UCSD-AML1 (cell line): ENCODE data around the gene TYW1B.
"Not testable (repeated sequence)": the region's sequence is repeated elsewhere in the genome, so short reads cannot be mapped to it uniquely, and the experiment has no call there.

ENCODE experiments used
- DNase-seq: peaks from one replicate; lab custom pipeline; 2025; ENCODE audit not compliant: unreplicated experiment; lab: John Stamatoyannopoulos, UW

TYW1B gene

DNA sequence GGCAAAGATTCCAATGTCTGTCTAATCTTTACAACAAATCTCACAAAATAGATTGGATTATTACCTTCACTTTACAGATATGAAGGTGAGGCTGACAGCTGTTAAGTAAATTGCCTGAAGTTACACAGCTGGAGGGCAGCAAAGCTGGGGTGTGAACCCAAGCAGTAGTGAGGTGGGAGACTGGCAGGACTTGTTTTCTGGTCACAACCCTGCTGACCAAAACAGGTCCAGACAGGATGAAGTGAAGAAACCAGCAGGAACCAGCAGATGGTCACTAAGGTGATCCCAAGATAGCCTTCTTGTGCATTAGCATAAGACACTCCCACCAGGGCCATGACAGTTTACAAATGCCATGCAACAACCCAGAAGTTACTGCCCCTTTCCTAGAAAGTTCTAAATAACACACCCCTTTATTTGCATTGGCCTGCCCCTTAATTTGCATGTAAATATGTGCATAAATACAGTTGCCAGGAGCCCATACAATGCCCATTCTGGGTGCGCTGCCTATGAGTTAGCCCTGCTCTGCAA lies 195.2 kb downstream of the TYW1B start:
- DNase-seq: not testable (repeated sequence)

DNA sequence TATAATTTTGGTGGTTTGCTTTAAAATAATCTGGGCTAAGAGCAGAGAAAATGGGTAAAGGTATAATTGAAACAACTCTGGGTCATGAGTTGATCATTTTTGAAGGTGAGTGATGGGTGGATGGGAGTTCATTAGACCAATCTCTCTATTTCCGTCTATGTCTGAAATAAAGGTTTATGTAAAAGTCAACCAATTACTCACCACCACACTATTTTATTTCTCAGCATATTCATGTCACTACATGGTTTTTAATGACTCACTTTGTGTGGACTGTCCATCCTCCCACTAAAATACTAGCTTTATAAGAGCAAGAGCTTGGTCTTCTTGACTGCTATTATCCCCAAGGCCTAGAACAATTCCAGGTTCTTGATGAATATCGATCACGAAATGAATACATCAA lies 199.6 kb downstream of the TYW1B start:
- not testable (repeated sequence) for DNase-seq

DNA sequence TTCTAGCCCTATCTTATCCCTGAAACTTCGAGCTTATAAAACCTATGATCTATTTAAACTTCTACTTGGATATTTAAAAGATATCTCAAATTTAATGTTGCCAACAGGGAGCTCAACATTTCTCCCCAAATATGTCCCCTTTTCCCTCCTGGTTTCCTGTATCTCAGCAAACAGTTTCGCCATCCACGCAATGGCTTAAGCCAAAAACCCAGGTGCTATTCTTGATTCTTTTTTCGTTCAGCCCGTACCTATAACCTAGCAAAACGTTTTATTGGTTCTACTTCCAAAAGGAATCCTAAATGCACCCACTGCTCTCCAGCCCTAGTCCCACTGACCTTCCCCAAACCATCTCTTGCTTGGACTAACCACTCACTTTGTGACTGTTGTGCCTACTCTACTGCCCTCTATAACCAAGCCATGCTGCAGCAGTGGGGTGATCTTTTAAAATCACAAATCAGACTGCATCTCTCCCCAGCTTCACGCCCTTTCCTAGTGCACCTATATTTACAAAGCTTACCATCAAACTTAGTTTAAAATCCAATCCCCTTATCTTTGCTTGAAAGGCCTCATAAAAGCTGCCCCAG lies 201.5 kb downstream of the TYW1B start:
- not testable (repeated sequence) for DNase-seq

DNA sequence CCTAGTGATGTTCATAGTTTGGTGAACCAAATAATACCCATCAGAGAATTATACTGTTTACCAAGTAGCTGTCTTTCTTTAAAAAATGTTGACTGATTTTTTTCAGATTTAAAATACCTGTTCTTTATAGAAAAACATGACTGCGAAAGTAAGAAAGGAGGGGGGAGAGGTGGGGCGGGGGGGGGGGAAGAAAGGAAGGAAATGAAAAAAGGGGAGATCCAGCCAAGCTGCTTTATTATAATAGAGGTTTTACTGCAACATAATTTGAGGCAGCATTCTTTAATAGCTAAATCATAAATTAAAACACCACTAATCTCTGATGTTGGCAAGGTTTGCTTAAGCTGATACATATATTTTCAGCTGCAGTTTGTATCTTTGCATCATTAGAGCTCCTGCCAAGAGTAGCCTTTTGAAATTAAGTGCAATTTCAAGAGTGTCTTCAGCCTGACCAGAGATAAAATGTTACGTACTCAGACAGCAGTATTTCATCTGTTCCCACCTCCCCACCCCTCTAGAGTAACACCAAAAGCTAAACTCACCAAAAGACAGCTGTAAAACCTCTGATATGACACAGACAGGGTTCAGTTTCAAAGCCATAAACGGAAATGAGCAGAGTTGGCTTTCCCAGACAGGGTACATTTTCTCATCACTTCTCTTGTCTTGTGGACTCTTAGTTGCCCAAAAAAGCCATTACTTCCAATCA lies 202.1 kb downstream of the TYW1B start:
- DNase-seq: not testable (repeated sequence)

DNA sequence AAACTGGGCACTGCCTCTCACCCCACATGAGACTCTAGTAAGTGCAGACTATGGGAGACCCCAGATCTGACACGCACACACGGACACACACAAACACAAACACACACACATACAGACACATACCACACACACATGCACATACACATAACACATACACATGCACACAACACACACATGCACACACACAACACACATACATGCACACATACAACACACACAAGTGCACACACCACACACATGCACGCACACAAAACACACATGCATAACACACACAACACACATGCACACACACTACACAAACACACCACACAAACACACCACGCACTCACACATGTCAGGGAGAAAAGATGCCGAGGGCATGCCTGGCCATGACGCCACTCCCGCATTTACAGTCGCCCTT lies 205.5 kb downstream of the TYW1B start:
- DNase-seq: no peak

DNA sequence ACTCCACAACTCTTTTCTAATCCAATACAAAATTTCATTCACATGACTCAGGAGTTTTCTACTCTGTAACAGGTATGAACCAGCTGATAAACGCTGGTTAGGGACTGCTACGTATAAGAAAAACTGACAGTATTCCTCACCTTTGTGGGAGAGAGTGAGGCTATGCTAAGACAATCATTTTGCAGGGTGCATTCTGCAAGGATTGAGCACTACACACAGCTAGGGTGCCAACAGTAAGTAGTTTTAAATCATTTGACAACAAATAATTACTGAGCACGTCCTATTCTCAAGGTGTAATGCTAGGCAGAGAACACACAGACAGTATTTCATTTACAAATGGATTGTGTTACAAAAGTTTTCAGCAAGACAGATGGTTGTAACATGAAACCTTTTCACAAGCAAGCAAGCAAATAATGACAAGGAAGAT lies 206.2 kb downstream of the TYW1B start:
- DNase-seq: not testable (repeated sequence)

DNA sequence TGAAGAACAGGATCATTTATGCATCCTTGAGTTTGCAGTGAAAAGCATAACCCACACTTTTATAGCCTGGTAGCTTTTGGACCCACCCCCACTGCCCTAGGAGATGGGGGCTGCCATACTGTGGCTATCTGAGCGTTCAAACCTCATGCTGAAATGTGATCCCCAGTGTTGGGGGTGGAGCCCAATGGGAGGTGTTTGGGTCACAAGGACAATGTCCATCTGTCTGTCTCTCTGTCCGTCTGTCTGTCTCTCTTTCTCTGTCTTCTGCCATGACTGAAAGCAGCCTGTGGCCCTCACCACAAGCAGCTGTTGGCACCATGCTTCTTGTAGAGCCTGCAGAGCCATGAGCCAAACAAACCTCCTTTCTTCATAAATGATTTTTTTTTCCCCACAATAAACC lies 207.1 kb downstream of the TYW1B start:
- not testable (repeated sequence) for DNase-seq

DNA sequence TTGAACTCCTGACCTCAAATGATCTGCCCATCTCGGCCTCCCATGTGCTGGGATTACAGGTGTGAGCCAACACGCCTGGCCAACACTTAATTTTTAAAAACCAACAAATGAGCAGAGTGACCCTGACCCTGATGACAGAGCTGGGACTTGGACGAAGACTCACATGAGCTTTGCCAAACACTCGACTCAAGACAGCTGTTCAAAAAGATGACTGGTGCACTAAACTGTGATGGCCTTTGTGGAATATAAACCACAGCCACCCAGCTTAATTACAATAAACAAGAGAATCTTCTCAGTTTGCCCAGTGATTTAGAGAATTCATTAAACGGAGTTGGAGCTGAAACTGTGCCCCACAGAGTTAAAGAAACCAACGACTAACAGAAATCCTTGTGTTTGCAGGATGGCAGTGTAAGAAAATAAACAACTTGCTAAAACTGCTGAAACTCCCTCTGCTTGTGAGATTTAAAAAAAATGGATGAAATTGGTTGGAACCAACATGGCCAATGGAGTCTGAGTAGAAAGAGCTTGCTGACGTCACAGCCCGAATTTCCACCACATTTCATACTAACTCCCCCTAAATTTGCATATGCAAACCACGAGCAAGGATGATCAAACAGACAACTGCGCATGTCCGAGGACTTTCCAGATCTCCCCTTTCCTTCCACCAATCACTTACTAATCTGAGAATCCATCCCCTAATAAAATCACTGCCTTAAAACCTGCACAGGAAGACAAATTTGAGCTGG lies 209.4 kb downstream of the TYW1B start:
- not testable (repeated sequence) for DNase-seq

DNA sequence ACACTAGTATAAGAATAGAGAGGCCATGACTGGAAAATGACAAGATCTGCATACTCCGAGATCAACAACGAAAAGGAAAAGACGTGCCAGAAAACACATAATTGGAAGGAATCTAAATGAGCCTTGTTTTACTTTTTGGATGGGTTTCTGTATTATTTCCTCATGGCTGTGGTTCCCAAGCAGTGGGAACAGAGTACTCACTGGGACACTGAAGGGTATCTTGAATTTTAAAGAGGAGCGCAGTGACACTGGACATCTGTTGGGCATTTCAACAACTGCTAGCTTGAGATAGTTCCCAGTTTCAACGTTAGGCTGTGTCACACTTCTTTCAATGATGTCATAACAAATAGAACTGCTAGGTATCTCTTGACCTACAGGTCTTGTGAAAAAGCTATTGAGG lies 218.2 kb downstream of the TYW1B start:
- DNase-seq: not testable (repeated sequence)

DNA sequence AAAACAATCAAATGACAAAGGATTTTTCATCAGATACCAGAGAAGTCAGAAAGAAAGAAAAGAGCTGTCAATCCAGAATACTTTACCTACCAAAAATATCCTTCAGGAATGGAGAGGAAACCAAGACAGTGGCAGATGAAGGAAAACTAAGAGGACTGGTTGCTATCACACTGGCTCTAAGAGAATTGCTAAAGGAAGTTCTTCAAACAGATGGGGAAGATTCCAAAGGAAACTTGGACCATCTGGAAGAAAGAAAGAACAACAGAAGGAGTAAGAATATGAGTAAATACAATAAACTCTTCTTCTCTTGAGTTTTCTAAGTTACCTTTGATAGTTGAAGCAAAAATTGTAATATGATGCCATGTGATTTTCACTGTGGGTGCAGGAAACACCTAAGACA lies 220.0 kb downstream of the TYW1B start:
- not testable (repeated sequence) for DNase-seq

DNA sequence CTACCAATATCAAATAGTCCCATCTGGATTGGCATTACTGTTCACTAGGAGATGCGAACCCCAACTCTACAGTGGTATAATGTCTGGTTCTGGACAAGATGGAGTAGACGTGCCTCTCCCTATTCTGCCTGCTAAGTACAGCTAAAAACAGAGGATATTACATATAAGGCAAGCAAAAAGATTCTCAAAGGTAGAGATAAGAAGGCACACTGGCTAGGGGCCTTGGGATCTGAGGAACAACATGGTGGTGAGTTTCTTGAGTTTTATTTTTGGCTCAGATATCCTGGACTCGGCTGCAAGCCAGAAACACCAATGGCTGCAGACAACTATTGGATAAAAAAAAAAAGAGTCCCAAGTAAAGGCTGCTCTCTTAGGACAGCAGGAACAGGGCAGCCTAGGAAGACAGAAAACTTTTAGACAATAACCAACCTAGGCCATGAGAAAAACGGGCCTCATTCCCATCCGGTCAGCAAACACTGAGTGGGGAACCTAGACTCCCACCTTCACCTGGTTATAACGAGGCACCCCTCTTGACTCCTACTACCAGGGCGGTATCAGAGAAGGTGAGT lies 222.1 kb downstream of the TYW1B start:
- DNase-seq: not testable (repeated sequence)

DNA sequence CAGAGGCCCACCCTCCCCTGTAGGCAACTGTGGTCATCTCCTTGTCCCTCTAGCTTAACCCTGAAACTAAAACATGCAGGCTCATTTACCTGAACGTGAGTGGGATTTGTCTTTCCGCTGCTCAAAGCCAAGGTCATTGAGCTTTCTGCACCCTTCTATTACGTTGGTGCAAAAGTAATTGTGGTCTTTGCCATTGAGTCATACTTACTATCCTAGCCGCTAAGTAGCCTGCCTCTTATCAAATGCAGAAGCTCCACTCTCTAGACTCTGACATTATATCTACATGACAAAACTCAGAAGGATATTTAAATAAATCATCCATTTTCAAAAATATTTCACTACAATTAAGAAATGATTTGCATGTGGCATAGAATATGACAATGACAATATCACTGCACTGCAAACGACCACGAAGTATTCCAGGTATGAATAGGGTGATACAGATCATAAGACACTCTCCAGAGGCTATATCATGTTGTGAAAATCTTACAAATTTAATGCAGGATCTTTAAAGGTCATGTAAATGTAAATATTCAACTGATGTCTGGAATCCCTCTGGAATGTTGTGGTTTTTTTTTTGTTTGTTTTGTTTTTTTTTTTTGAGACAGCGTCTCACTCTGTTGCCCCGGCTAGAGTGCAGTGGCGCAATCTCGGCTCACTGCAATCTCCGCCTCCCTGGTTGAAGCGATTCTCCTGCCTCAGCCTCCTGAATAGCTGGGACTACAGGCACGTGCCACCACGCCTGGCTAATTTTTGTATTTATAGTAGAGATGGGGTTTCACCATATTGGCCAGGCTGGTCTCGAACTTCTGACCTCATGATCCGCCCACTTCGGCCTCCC lies 223.0 kb downstream of the TYW1B start:
- not testable (repeated sequence) for DNase-seq

DNA sequence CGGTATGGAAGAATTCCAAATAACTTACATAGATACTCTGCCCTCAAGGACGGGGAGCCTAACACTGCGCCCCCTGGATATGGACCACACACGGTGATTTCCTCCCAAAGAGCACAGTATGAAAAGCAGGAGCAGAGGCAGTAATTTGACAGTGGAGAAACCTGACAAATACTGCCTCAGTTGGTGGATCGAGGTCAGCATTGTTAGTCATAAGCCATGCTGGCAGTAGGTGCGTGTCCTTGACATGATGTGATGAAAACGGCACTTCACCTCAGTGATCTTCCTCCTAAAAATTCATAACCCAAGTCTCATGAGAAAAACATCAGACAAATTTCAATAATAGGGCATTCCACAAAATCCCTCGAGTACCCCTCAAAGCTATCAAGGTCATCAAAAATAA lies 224.5 kb downstream of the TYW1B start:
- DNase-seq: not testable (repeated sequence)

DNA sequence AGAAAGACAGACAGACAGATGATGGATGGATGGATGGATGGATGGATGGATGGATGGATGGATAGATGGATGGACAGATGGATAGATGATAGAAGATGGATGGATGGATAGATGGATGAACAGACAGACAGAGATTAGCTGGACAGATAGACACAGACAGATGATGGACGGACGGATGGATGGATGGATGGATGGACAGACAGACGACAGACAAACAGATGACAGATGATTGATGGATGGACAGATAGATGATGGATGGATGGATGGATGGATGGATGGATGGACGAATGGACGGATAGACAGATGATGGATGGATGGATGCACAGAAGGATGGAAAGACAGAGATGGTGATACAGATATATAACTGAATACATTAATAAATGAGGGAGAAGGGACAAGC lies 224.9 kb downstream of the TYW1B start:
- DNase-seq: no peak

DNA sequence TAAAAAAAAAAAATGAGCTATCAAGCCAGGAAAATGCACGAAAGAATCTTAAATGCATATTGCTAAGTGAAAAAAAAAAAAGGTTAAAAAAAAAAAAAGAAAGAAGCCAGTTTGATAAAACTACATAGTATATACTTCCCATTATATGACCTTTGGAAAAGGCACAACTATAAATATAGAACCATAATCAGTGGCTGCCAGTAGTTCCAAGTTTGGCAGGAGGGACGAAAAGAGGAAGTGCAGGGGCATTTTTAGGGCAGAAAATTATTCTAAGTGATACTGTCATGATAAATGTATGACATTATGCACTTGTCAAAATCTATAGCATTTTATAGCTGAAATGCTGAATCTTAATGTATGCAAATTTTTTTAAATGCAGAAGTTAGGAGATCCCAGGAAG lies 226.3 kb downstream of the TYW1B start:
- DNase-seq: not testable (repeated sequence)

DNA sequence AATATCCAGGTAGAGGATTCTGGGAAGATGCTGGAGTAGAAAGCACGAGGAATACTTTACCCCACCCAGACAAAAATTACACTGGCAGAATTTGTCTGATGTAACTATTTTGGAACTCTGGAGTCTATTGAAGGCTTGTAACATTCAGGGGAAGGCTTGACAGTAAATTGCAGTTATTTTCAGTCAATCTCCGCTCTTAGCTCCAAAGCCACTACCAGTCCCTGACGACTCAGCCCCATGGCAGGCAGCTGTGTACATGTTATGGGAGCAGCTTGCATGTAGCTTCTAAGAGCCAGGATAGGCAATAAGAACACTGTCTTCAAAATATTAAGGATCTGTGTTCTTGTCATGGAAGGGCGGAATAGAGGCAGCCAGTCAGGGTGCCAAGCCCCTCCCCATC lies 238.0 kb downstream of the TYW1B start:
- DNase-seq: not testable (repeated sequence)

DNA sequence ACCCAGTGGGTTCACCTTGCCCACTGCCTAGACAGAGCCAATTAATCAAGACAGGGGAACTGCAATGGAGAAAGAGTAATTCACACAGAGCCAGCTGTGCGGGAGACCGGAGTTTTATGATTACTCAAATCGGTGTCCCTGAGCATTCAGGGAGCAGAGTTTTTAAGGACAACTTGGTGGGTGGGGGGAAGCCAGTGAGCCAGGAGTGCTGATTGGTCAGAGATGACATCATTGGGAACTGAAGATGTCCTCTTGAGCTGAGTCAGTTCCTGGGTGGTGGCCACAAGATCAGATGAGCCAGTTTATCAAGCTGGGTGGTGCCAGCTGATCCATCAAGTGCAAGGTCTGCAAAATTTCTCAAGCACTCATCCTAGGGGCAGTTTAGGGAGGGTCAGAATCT lies 240.7 kb downstream of the TYW1B start:
- DNase-seq: not testable (repeated sequence)

DNA sequence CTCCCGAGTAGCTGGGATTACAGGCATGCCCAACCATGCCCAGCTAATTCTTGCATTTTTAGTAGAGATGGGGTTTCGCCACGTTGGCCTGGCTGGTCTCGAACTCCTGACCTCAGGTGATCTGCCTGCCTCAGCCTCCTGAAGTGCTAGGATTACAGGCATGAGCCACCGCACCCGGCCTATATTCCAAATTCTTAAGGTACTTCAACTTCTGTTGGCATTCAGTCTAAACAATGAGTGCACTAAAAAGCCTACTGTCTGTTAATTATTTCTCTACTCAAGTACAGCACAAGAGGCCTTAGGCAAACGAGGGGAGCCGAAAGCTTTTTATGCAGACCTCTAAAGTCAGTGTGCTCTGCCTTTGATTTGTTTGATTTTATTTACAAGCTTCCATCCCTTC lies 243.4 kb downstream of the TYW1B start:
- DNase-seq: not testable (repeated sequence)

DNA sequence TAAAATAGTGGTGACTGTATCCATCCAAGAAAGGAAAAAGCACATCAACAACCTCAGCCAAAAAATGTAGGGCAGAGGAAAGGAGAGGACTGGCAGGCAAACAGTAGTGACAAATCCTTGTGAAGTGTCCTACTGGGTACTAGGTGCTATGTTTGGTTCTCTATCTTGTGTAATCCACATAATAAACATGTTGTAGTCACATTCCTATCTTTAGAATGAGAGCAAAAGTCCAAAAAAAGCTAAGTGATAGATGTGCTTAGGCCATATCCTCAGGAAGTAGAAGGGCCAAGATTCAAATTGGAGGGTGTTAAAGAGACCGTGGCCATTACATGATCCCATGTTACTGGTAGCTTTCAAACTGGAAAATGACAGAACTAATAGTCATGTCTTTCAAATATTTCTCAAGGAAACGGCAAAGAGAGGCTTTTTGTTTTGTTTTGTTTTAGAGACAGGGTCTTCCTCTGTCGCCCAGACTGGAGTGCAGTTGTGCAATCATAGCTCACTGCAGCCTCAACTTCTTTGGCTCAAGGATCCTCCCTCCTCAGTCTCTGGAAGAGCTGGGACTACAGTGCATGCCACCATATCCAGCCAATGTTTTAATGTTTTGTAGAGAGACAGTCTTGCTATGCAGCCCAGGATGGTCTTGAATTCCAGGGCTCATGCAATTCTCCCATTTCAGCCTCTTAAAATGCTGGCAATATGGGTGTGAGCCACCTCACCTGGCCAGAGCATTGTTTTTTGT lies 244.2 kb downstream of the TYW1B start:
- DNase-seq: not testable (repeated sequence)
